Fibroblast of lung (primary cell): ENCODE results near the gene FSHR. TPM values are rescaled to one million over a fixed set of nuclear protein-coding genes. Genes with fewer than 3 reads are reported as not detected.

Experiments
- DNase-seq, 2 donors: peaks; one replicate each; pipeline versions ENCODE4 v3.0.0 to v3.0.0-alpha.2; 2010; ENCODE audit warnings: low read depth in 2 of 2
- H2AFZ ChIP-seq: 2 replicates; pipeline ENCODE4 v1.5.1; 2012; ENCODE audit warnings: low read length, control low read depth, inconsistent platforms
- H3K27ac ChIP-seq: 2 replicates; pipeline ENCODE4 v1.5.1; 2011; ENCODE audit warnings: low read length, control low read depth; ENCODE audit not compliant: insufficient read depth
- H3K27me3 ChIP-seq: 2 replicates; pipeline ENCODE4 v1.5.1; 2011; ENCODE audit warnings: mild to moderate bottlenecking, low read length; ENCODE audit not compliant: control insufficient read depth, insufficient read depth
- H3K36me3 ChIP-seq: 2 replicates; pipeline ENCODE4 v1.5.1; 2011; ENCODE audit warnings: low read length; ENCODE audit not compliant: control insufficient read depth, insufficient read depth
- H3K4me1 ChIP-seq: 2 replicates; pipeline ENCODE4 v1.5.1; 2011; ENCODE audit warnings: low read length; ENCODE audit not compliant: control insufficient read depth, insufficient read depth; ENCODE audit errors: extremely low read depth
- H3K4me2 ChIP-seq: 2 replicates; pipeline ENCODE4 v1.5.1; 2011; ENCODE audit warnings: low read length, control low read depth; ENCODE audit not compliant: insufficient read depth; ENCODE audit errors: extremely low read depth
- H3K4me3 ChIP-seq, 4 experiments: fragments of 200-600 bp in 1 of 4; sonication (generic) in 1 of 4; replicated peaks in 1 of 4; 2 replicates each; pipeline ENCODE4 v1.5.1; 2011 to 2016; ENCODE audit warnings: low read length in 4 of 4, low read depth in 3 of 4, mild to moderate bottlenecking in 3 of 4, control low read depth in 2 of 4, inconsistent platforms in 1 of 4, mixed read lengths in 1 of 4; ENCODE audit not compliant: insufficient read depth in 1 of 4; ENCODE audit errors: control extremely low read depth in 1 of 4
- H3K79me2 ChIP-seq: 2 replicates; pipeline ENCODE4 v1.5.1; 2012; ENCODE audit warnings: mild to moderate bottlenecking, low read length, inconsistent platforms; ENCODE audit not compliant: control insufficient read depth, insufficient read depth
- H3K9ac ChIP-seq: 2 replicates; pipeline ENCODE4 v1.5.1; 2011; ENCODE audit warnings: mild to moderate bottlenecking, low read length, control low read depth; ENCODE audit not compliant: insufficient read depth
- H3K9me3 ChIP-seq: 2 replicates; pipeline ENCODE4 v1.5.1; 2012; ENCODE audit warnings: low read depth, low read length; ENCODE audit not compliant: control insufficient read depth, insufficient read depth
- H4K20me1 ChIP-seq: 2 replicates; pipeline ENCODE4 v1.5.1; 2011; ENCODE audit warnings: low read length; ENCODE audit not compliant: control insufficient read depth, insufficient read depth; ENCODE audit errors: extremely low read depth
- CTCF ChIP-seq, 2 donors: IDR thresholded peaks in 1 of 2; conservative IDR thresholded peaks in 1 of 2; 1 replicate in 1 of 2; 2 replicates in 1 of 2; pipeline ENCODE4 v1.5.1; 2011 to 2012; ENCODE audit warnings: low read length in 2 of 2, control low read depth in 1 of 2, inconsistent platforms in 1 of 2, low read depth in 1 of 2, mild to moderate bottlenecking in 1 of 2
- EZH2 ChIP-seq: IDR thresholded peaks from 2 replicates; pipeline ENCODE4 v1.5.1; 2012; ENCODE audit warnings: low read length, control low read depth, mild to moderate bottlenecking; ENCODE audit errors: missing control alignments
- polyA plus RNA-seq, 2 donors: library from polyadenylated mRNA; depleted of rRNA in 1 of 2; stranded (reverse) in 1 of 2; unstranded in 1 of 2; fragments of >200 nt; gene quantifications; 2 replicates each; pipeline ENCODE4 v1.2.1, GENCODE V29; 2011 to 2012; ENCODE audit warnings: missing spikeins in 1 of 2
- total RNA-seq: library from RNA; depleted of rRNA; stranded (reverse); fragments of >200 nt; gene quantifications from 2 replicates; pipeline ENCODE4 v1.2.1, GENCODE V29; 2014

The FSHR gene
- total and polyA plus RNA-seq, 2 donors (not counting 1 experiment from before 2014, with no cell fraction given): not detected

GRCh38 chr2:48915227-48915626, 239.1 kb downstream of the FSHR start:
- TF ChIP-seq CTCF (conservative IDR thresholded peaks at IDR 0.05 in 1 of 2, IDR thresholded peaks at IDR 0.05 in 1 of 2; ENCODE audit: low read depth in 1 of 2, low read length in 2 of 2) (no peak), EZH2 (no peak)
- Histone ChIP-seq H3K9me3 (no peaks in the 10 kb centered on the region), H3K79me2 (no peaks in the 10 kb centered on the region), H3K9ac (no peak overlapping the region), H2AFZ (no peak overlapping the region), H3K4me3 (no peak overlapping the region), H4K20me1 (no peaks in the 10 kb centered on the region), H3K4me2 (no peak overlapping the region), H3K27me3 (no peaks in the 10 kb centered on the region), H3K36me3 (no peaks in the 10 kb centered on the region), H3K4me1 (no peaks in the 10 kb centered on the region), H3K27ac (no peak overlapping the region)
- DNase-seq: no peak

GRCh38 chr2:48914477-48915089, 239.7 kb downstream of the FSHR start:
- Histone ChIP-seq H3K4me2 (no peak overlapping the region), H3K4me3 (no peak overlapping the region), H3K9me3 (no peaks in the 10 kb centered on the region), H3K27ac (no peak overlapping the region), H3K36me3 (no peaks in the 10 kb centered on the region), H3K79me2 (no peaks in the 10 kb centered on the region), H2AFZ (no peak overlapping the region), H3K27me3 (no peaks in the 10 kb centered on the region), H3K9ac (no peak overlapping the region), H3K4me1 (no peaks in the 10 kb centered on the region), H4K20me1 (no peaks in the 10 kb centered on the region)
- no peak for DNase-seq
- TF ChIP-seq CTCF (conservative IDR thresholded peaks at IDR 0.05 in 1 of 2, IDR thresholded peaks at IDR 0.05 in 1 of 2; ENCODE audit: low read depth in 1 of 2, low read length in 2 of 2) (no peak), EZH2 (no peak)
